ENCODE data around the gene PLBD1. TPM values are rescaled to one million over a fixed set of nuclear protein-coding genes. Genes with fewer than 3 reads are reported as not detected.

PLBD1 gene
- total RNA-seq, 3 donors from 2014 or later, result 12.1 to 20.6 (median 19.8) TPM

DNA sequence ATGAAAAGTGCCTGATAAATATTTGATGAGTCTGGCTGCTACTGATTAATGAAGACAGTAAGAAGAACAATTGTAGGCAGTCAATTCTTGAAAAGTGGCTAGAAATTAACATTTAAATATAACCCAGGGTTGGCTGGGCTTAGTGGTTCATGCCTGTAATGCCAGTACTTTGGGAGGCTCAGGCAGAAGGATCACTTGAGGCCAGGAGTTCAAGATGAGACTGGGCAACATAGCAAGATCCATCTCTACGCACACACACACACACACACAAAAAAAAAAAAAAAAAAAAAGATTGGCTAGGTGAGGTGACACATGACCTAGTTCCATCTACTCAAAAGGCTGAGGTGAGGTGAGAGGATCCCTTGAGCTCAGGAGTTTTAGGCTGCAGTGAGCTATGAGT, 7.9 kb upstream of the PLBD1 start:
- DNase-seq (ENCODE audit: low spot score in 2 of 2), result no peak
- no peaks in the 10 kb centered on the region for H3K9me3 ChIP-seq
- H3K27ac ChIP-seq, result no peak overlapping the region
- no peaks in the 10 kb centered on the region for H3K36me3 ChIP-seq
- no peaks in the 10 kb centered on the region for H3K27me3 ChIP-seq
- TF ChIP-seq CTCF (IDR thresholded peaks at IDR 0.05), result no peak
- no peak for TF ChIP-seq POLR2A (IDR thresholded peaks at IDR 0.05)
- no peak for TF ChIP-seq POLR2AphosphoS5 (IDR thresholded peaks at IDR 0.05)
- H3K4me3 ChIP-seq, result no peak overlapping the region
- intact Hi-C loops (cut with DNase I; ENCODE audit: low total_unique reads), result no loop called here
- no peaks in the 10 kb centered on the region for H3K4me1 ChIP-seq

DNA sequence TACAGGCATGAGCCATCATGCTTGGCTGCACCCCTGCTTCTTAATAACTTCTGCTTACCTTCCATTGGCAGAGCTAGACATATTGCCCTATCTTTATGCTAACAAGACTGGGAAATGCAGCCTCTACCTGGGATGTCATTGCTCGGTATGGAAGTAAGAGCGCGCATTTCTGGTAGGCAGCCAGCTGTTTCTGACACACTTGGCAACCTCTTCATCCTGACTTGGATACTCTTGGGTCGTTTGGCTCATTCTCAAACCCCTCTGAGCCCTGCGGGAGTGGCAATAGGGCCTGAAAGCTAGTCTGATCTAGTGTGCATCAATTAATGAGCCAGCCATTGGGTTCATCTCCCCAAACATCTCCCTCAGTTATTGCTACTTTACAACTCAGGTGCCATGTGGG, 5.4 kb upstream of the PLBD1 start:
- no peaks in the 10 kb centered on the region for H3K27me3 ChIP-seq
- H3K9me3 ChIP-seq, result no peaks in the 10 kb centered on the region
- H3K4me1 ChIP-seq, result no peaks in the 10 kb centered on the region
- H3K4me3 ChIP-seq, result no peak overlapping the region
- no peak overlapping the region for H3K27ac ChIP-seq
- H3K36me3 ChIP-seq, result no peaks in the 10 kb centered on the region
- no peak for DNase-seq (ENCODE audit: low spot score in 2 of 2)
- TF ChIP-seq POLR2A (IDR thresholded peaks at IDR 0.05) (no peak), CTCF (IDR thresholded peaks at IDR 0.05) (no peak), POLR2AphosphoS5 (IDR thresholded peaks at IDR 0.05) (no peak)
- intact Hi-C loops (cut with DNase I; ENCODE audit: low total_unique reads), result no loop called here

DNA sequence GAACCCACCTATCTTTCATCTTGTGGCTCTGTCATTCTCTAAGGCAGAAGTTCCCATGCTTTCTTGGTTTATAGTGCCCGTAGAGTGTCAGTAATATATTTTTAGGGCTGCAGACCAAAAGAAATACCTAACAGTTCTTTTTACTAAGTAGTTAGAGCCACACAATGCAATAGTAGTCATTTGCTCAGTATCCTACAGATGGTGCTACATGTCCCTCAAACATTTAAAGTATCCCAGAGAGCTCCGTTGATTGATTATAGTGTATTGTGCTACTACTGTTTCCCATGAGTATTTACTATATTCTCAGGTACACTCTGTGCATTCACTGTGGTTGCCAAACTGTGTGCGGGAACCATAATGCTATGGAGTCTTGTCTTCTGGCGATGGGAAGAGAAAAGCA, 4.7 kb upstream of the PLBD1 start:
- H3K36me3 ChIP-seq, result no peaks in the 10 kb centered on the region
- TF ChIP-seq CTCF (IDR thresholded peaks at IDR 0.05) (no peak), POLR2AphosphoS5 (IDR thresholded peaks at IDR 0.05) (no peak), POLR2A (IDR thresholded peaks at IDR 0.05) (no peak)
- H3K9me3 ChIP-seq, result no peaks in the 10 kb centered on the region
- H3K4me3 ChIP-seq, result no peak overlapping the region
- no peaks in the 10 kb centered on the region for H3K27me3 ChIP-seq
- DNase-seq (ENCODE audit: low spot score in 2 of 2), result no peak
- no peaks in the 10 kb centered on the region for H3K4me1 ChIP-seq
- H3K27ac ChIP-seq, result no peak overlapping the region
- intact Hi-C loops (cut with DNase I; ENCODE audit: low total_unique reads), result no loop called here

DNA sequence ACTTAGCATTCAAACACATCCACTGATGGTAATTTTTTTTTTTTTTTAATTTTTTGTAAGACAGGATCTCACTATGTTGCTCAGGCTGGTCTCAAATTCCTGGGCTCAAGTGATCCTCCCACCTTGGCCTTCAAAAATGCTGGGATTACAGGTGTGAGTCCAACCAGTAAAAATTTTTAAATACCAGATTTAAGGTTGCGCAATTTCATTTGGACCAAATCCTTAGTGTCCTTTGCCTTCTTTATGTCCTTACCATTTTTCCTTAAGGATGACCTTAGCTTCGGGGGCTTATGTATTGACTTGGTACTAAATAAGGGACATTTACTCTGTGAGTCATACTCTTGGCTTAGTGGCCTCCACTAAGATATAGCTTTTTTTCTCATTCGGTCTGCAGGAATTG, 4.1 kb upstream of the PLBD1 start:
- no peak overlapping the region for H3K27ac ChIP-seq
- no peak for TF ChIP-seq POLR2AphosphoS5 (IDR thresholded peaks at IDR 0.05)
- no peak for TF ChIP-seq CTCF (IDR thresholded peaks at IDR 0.05)
- no peak for TF ChIP-seq POLR2A (IDR thresholded peaks at IDR 0.05)
- no peaks in the 10 kb centered on the region for H3K4me1 ChIP-seq
- H3K36me3 ChIP-seq, result no peaks in the 10 kb centered on the region
- intact Hi-C loops (cut with DNase I; ENCODE audit: low total_unique reads), result no loop called here
- no peaks in the 10 kb centered on the region for H3K27me3 ChIP-seq
- no peaks in the 10 kb centered on the region for H3K9me3 ChIP-seq
- no peak for DNase-seq (ENCODE audit: low spot score in 2 of 2)
- no peak overlapping the region for H3K4me3 ChIP-seq

GRCh38 chr12:14570231-14570630, 2.5 kb upstream of the PLBD1 start:
- Histone ChIP-seq H3K9me3 (no peaks in the 10 kb centered on the region), H3K4me1 (no peaks in the 10 kb centered on the region), H3K36me3 (no peaks in the 10 kb centered on the region), H3K27ac (no peak overlapping the region), H3K4me3 (no peak overlapping the region), H3K27me3 (no peaks in the 10 kb centered on the region)
- DNase-seq (ENCODE audit: low spot score in 2 of 2), result no peak
- intact Hi-C loops (cut with DNase I; ENCODE audit: low total_unique reads), result no loop called here
- TF ChIP-seq CTCF (IDR thresholded peaks at IDR 0.05) (no peak), POLR2A (IDR thresholded peaks at IDR 0.05) (no peak), POLR2AphosphoS5 (IDR thresholded peaks at IDR 0.05) (no peak)
